GM21515 (cell line): ENCODE results near the gene KL.
A peak's percentile ranks its signal among the peaks of the same experiment; 100 is the strongest.

Experiments used
- ATAC-seq: cut with Tn5 transposase; IDR thresholded peaks from one replicate; pipeline ENCODE4 v1.9.1; 2021; ENCODE audit not compliant: unreplicated experiment

KL gene

GRCh38 chr13:33109801-33110200 lies 93.6 kb downstream of the KL start:
- peak; percentile 30 for ATAC-seq

DNA sequence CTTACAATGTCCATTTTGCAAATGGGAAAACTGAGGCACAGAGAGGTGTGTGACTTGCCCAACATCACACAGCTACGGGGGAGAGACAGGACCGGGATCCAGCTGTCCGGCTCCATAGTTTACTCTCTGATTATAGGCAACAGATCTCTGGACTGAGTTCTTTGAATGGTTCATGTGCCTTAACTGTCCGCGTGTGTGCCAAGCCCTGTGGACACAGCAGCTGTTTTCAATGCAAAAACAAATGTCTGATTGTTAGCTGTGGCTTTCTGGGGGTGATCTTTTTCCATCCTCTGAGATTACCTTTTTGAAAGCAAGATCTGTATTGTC lies 94.1 kb downstream of the KL start:
- no peak for ATAC-seq

DNA sequence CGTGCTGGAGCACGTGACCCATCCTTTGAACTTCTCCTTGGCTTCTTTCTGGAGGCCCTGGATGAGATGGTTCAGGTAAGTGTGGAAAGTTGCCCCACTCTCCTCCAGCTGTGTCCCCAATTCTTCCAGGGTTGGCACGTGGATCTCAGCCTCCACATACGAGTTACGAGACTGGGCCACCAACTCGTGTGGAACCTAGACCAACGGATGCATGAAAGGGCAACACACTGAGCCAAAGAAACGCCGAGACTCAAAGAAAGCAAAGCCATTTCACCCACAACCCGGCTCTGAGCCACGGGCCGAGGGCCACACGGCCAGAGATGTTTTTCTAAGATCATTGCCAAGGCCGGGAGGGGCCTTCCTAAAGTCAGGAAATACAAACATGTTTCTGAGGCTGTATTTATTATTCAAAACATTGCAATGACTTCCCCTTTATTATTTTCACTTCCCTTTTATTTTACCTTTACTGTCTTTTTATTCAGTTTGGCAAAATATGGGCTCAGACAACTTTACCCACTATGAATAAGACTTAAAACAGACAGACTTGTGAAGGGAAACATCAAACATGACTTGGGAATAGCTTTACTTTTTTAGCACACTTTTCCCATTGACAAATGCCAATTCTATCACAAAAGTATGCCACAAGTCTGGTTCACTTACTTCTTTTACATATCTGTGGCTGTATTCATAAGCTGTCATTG lies 94.6 kb downstream of the KL start:
- no peak for ATAC-seq

DNA sequence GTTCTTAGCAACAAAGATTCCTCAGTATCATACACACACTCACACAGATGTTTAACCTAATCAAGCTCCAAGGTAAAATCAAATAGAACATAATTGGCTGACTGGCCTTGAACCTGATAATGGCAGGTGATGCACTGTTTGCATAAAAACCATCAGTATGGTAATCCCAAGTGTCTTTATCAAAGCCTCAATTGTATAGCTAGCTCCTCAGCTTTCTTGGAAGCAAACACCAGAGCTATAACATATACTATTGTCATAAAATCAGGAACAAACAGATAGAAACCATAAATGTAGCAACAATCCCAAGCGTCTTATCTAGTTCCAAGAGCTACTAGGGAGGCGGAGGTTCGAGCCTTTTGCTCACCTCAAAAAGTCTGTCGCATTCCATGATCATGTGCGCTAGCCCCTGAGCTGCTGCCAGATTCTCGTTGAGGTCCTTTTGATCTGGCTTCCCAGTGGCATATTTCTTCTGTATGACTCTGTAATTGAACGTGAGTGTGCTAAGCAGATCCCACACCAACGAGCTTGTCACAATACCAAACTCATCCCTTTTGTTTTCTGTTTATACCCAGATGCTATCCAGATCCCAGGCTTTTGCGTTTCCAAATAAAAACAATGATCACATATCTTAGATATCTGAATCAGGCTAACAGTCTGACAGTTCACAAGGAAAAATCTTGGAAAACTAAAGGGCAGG lies 95.3 kb downstream of the KL start:
- no peak for ATAC-seq

DNA sequence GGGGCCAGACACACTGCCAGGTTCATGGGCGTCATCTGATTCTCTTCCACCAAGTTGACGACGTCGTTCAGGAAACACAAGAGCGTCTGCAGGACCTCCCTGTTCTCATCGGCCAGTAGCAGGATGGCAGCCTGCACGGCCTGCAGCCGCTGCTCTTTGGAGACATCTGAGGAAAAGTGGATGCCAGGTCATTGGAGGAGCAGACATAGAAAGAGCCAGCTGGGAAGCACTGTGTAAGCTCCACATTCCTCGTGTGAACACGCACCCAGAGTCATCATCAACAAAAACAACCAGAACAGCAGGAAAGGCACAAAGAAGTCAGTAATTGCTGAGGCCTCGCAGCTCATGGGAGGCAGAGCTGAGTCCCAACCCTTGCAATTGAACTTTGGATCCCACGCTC lies 96.5 kb downstream of the KL start:
- ATAC-seq, result no peak

GRCh38 chr13:33114146-33114545 lies 97.9 kb downstream of the KL start:
- no peak for ATAC-seq

- ATAC-seq, result no peak
Observed at GRCh38 chr13:33115274-33115673, 99.1 kb downstream of the KL start.
